Measurements from ENCODE around the gene DGUOK.
"Not testable (repeated sequence)": the region's sequence is repeated elsewhere in the genome, so short reads cannot be mapped to it uniquely, and the experiment has no call there.

Gene DGUOK

GRCh38 chr2:73899801-73900336 lies 26.8 kb upstream of the DGUOK start:
- Histone ChIP-seq H3K36me3 (ENCODE audit: control insufficient read depth in 2 of 2, insufficient read depth in 2 of 2, low read length in 2 of 2) (no peaks in the 10 kb centered on the region), H3K27me3 (ENCODE audit: control insufficient read depth in 2 of 2, insufficient read depth in 2 of 2, low read length in 2 of 2) (peaks cover 0 to 3% of the 10 kb centered on the region in 2 donors), H3K4me3 (ENCODE audit: low read length in 2 of 2) (no peak overlapping the region), H3K4me1 (ENCODE audit: control insufficient read depth in 2 of 2, insufficient read depth in 2 of 2, low read length in 2 of 2) (peaks cover 2 to 4% of the 10 kb centered on the region in 2 donors), H3K9ac (ENCODE audit: low read depth in 1 of 2, low read length in 2 of 2) (no peak overlapping the region), H3K9me3 (ENCODE audit: control insufficient read depth in 2 of 2, low read length in 2 of 2) (no peaks in the 10 kb centered on the region), H3K27ac (ENCODE audit: low read depth in 2 of 2, low read length in 2 of 2) (no peak overlapping the region)

GRCh38 chr2:73901143-73901542 lies 25.5 kb upstream of the DGUOK start:
- Histone ChIP-seq H3K36me3 (ENCODE audit: control insufficient read depth in 2 of 2, insufficient read depth in 2 of 2, low read length in 2 of 2) (no peaks in the 10 kb centered on the region), H3K27ac (ENCODE audit: low read depth in 2 of 2, low read length in 2 of 2) (no peak overlapping the region), H3K9me3 (ENCODE audit: control insufficient read depth in 2 of 2, low read length in 2 of 2) (no peaks in the 10 kb centered on the region), H3K4me3 (ENCODE audit: low read length in 2 of 2) (no peak overlapping the region), H3K4me1 (ENCODE audit: control insufficient read depth in 2 of 2, insufficient read depth in 2 of 2, low read length in 2 of 2) (peaks cover 2 to 4% of the 10 kb centered on the region in 2 donors), H3K27me3 (ENCODE audit: control insufficient read depth in 2 of 2, insufficient read depth in 2 of 2, low read length in 2 of 2) (peaks cover 0 to 3% of the 10 kb centered on the region in 2 donors), H3K9ac (ENCODE audit: low read depth in 1 of 2, low read length in 2 of 2) (no peak overlapping the region)

GRCh38 chr2:73902284-73902683 lies 24.4 kb upstream of the DGUOK start:
- peaks cover 2 to 4% of the 10 kb centered on the region in 2 donors for H3K4me1 ChIP-seq (ENCODE audit: control insufficient read depth in 2 of 2, insufficient read depth in 2 of 2, low read length in 2 of 2)
- H3K9me3 ChIP-seq (ENCODE audit: control insufficient read depth in 2 of 2, low read length in 2 of 2): no peaks in the 10 kb centered on the region
- H3K27ac ChIP-seq (ENCODE audit: low read depth in 2 of 2, low read length in 2 of 2): no peak overlapping the region
- no peak overlapping the region for H3K4me3 ChIP-seq (ENCODE audit: low read length in 2 of 2)
- no peak overlapping the region for H3K9ac ChIP-seq (ENCODE audit: low read depth in 1 of 2, low read length in 2 of 2)
- peaks cover 0 to 3% of the 10 kb centered on the region in 2 donors for H3K27me3 ChIP-seq (ENCODE audit: control insufficient read depth in 2 of 2, insufficient read depth in 2 of 2, low read length in 2 of 2)
- no peaks in the 10 kb centered on the region for H3K36me3 ChIP-seq (ENCODE audit: control insufficient read depth in 2 of 2, insufficient read depth in 2 of 2, low read length in 2 of 2)

- Histone ChIP-seq H3K36me3 (ENCODE audit: control insufficient read depth in 2 of 2, insufficient read depth in 2 of 2, low read length in 2 of 2) (no peaks in the 10 kb centered on the region), H3K9me3 (ENCODE audit: control insufficient read depth in 2 of 2, low read length in 2 of 2) (no peaks in the 10 kb centered on the region), H3K27ac (ENCODE audit: low read depth in 2 of 2, low read length in 2 of 2) (no peak overlapping the region), H3K9ac (ENCODE audit: low read depth in 1 of 2, low read length in 2 of 2) (no peak overlapping the region), H3K4me1 (ENCODE audit: control insufficient read depth in 2 of 2, insufficient read depth in 2 of 2, low read length in 2 of 2) (no peaks in the 10 kb centered on the region), H3K27me3 (ENCODE audit: control insufficient read depth in 2 of 2, insufficient read depth in 2 of 2, low read length in 2 of 2) (peaks cover 0 to 3% of the 10 kb centered on the region in 2 donors), H3K4me3 (ENCODE audit: low read length in 2 of 2) (no peak overlapping the region)
Observed at GRCh38 chr2:73903313-73903712, 23.4 kb upstream of the DGUOK start.

- H3K36me3 ChIP-seq (ENCODE audit: control insufficient read depth in 2 of 2, insufficient read depth in 2 of 2, low read length in 2 of 2); H3K4me1 ChIP-seq (ENCODE audit: control insufficient read depth in 2 of 2, insufficient read depth in 2 of 2, low read length in 2 of 2); H3K4me3 ChIP-seq (ENCODE audit: low read length in 2 of 2); H3K9ac ChIP-seq (ENCODE audit: low read depth in 1 of 2, low read length in 2 of 2); H3K27ac ChIP-seq (ENCODE audit: low read depth in 2 of 2, low read length in 2 of 2); H3K27me3 ChIP-seq (ENCODE audit: control insufficient read depth in 2 of 2, insufficient read depth in 2 of 2, low read length in 2 of 2); H3K9me3 ChIP-seq (ENCODE audit: control insufficient read depth in 2 of 2, low read length in 2 of 2): not testable (repeated sequence)
Observed at GRCh38 chr2:73903949-73904613, 22.6 kb upstream of the DGUOK start.

DNA sequence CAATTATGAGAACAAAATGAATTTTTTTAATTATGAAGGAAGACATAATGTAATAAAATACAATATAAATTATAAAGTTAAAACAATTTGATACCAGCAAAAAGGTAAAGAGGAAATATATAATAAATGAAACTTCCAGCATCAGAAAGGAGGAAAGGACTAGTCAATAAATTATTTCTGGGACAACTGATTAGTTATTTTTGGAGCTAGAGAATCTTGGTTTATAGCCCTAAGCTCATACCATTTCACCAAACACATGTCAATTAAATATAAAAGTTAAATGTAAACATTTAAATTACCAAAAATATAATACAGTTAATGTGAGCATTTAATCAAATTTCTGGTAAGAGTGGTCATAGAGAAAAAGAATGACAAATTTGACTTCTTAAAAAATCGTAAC lies 21.7 kb upstream of the DGUOK start:
- H3K9ac ChIP-seq (ENCODE audit: low read depth in 1 of 2, low read length in 2 of 2): no peak overlapping the region
- no peaks in the 10 kb centered on the region for H3K36me3 ChIP-seq (ENCODE audit: control insufficient read depth in 2 of 2, insufficient read depth in 2 of 2, low read length in 2 of 2)
- no peak overlapping the region for H3K27ac ChIP-seq (ENCODE audit: low read depth in 2 of 2, low read length in 2 of 2)
- H3K27me3 ChIP-seq (ENCODE audit: control insufficient read depth in 2 of 2, insufficient read depth in 2 of 2, low read length in 2 of 2): peaks cover 0 to 3% of the 10 kb centered on the region in 2 donors
- no peaks in the 10 kb centered on the region for H3K9me3 ChIP-seq (ENCODE audit: control insufficient read depth in 2 of 2, low read length in 2 of 2)
- H3K4me1 ChIP-seq (ENCODE audit: control insufficient read depth in 2 of 2, insufficient read depth in 2 of 2, low read length in 2 of 2): no peaks in the 10 kb centered on the region
- no peak overlapping the region for H3K4me3 ChIP-seq (ENCODE audit: low read length in 2 of 2)

DNA sequence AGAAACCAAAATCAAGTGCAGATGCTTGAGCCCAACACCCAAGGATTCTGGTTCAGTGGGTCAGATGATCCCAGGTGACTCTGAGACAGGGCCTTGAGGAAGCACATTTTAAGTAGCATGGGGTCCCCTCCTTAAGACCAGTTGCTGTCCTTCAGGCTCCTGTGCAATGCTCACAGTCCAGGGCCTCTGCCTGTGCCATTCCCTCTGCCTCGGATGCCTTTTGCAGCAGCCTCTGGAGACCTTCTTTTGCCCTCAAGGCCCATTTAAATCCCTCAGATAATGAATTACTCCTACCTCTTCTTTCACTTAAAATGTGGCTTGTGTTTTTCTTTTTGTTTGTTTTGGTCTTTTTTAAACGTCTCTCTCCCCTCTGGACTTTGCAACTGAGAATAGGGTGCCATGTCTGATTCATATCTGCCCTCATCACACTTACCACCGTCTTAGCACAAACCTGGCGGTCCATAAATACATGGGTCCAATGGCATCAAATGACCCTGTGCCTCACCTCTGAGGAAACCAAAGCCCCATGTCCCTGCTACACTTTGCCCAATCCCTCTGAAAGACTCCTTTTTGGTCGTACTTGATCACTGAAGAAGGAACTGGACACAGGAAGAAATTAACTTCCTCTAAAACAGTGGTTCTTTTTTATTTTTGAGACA lies 19.7 kb upstream of the DGUOK start:
- Histone ChIP-seq H3K9me3 (ENCODE audit: control insufficient read depth in 2 of 2, low read length in 2 of 2) (no peaks in the 10 kb centered on the region), H3K4me1 (ENCODE audit: control insufficient read depth in 2 of 2, insufficient read depth in 2 of 2, low read length in 2 of 2) (no peaks in the 10 kb centered on the region), H3K36me3 (ENCODE audit: control insufficient read depth in 2 of 2, insufficient read depth in 2 of 2, low read length in 2 of 2) (no peaks in the 10 kb centered on the region), H3K4me3 (ENCODE audit: low read length in 2 of 2) (no peak overlapping the region), H3K9ac (ENCODE audit: low read depth in 1 of 2, low read length in 2 of 2) (no peak overlapping the region), H3K27ac (ENCODE audit: low read depth in 2 of 2, low read length in 2 of 2) (no peak overlapping the region), H3K27me3 (ENCODE audit: control insufficient read depth in 2 of 2, insufficient read depth in 2 of 2, low read length in 2 of 2) (peaks cover 0 to 2% of the 10 kb centered on the region in 2 donors)

DNA sequence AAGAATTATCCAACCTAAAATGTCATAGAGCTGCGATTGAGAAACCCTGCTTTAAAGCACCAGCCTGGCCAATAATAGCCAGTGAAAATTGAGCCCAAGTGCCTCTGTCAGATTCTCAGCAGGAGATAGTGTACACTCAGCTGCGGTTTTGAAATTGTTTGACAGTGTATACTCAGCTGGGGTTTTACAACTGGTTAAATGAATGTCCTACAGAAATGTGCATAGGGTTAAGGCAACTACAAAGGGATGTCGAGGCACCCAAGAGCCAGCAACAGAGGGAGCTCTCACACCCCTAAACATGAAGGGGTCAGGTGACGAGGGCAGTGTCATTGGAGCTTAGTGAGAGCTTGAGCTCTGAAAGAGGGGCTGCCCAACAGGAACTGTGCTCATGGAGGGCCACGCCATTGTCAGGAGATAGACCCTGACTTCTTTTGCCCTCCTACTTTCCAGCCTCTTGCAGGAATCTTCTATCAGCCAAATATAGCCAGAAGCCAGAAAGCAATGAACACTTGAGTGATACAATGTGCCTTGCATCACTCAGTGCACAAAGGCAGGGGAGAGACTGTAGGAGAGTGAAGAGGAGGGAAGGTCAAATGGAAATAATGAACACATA lies 18.7 kb upstream of the DGUOK start:
- Histone ChIP-seq H3K9ac (ENCODE audit: low read depth in 1 of 2, low read length in 2 of 2) (no peak overlapping the region), H3K9me3 (ENCODE audit: control insufficient read depth in 2 of 2, low read length in 2 of 2) (no peaks in the 10 kb centered on the region), H3K27me3 (ENCODE audit: control insufficient read depth in 2 of 2, insufficient read depth in 2 of 2, low read length in 2 of 2) (no peaks in the 10 kb centered on the region), H3K36me3 (ENCODE audit: control insufficient read depth in 2 of 2, insufficient read depth in 2 of 2, low read length in 2 of 2) (no peaks in the 10 kb centered on the region), H3K4me1 (ENCODE audit: control insufficient read depth in 2 of 2, insufficient read depth in 2 of 2, low read length in 2 of 2) (no peaks in the 10 kb centered on the region), H3K27ac (ENCODE audit: low read depth in 2 of 2, low read length in 2 of 2) (no peak overlapping the region), H3K4me3 (ENCODE audit: low read length in 2 of 2) (no peak overlapping the region)

DNA sequence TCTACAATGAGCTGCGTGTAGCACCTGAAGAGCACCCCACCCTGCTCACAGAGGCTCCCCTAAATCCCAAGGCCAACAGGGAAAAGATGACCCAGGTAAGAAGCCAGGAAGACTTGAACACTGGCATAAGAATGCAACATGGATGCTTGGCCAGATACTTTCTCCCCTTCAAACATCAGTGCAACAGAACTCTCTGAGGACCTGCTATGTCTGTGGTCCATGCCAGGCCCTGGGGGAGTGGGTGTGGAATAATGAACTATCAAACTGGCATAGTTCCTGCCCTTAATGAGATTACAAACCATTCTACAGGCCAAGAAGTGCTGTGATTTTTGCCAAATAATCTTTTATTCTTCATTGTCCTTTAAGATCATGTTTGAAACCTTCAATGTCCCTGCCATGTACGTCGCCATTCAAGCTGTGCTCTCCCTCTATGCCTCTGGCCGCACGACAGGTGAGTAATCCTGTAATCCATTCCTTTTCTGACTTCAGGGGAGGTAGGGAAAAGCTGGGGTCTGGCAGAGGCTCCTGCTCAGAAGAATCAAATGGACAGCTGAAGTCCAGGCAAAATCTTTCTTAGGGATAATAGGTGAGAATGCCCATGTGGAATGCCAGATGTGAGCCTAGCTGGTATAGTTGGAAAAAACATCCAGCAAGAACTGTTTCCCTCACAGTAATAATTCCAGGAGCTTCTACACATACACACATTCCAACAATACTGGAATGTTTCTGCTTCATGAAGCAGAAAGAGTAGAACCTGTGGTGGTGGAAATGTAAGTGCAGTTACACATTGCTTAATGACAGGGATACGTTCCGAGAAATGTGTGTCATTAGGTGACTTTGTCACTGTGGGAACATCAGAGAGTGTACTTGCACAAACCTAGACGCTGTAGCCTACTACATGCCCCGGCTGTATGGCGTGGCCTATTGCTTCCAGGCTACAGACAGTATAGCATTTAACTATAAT lies 17.7 kb upstream of the DGUOK start:
- Histone ChIP-seq H3K9ac (ENCODE audit: low read depth in 1 of 2, low read length in 2 of 2) (no peak overlapping the region), H3K36me3 (ENCODE audit: control insufficient read depth in 2 of 2, insufficient read depth in 2 of 2, low read length in 2 of 2) (no peaks in the 10 kb centered on the region), H3K4me1 (ENCODE audit: control insufficient read depth in 2 of 2, insufficient read depth in 2 of 2, low read length in 2 of 2) (no peaks in the 10 kb centered on the region), H3K4me3 (ENCODE audit: low read length in 2 of 2) (no peak overlapping the region), H3K9me3 (ENCODE audit: control insufficient read depth in 2 of 2, low read length in 2 of 2) (no peaks in the 10 kb centered on the region), H3K27ac (ENCODE audit: low read depth in 2 of 2, low read length in 2 of 2) (no peak overlapping the region), H3K27me3 (ENCODE audit: control insufficient read depth in 2 of 2, insufficient read depth in 2 of 2, low read length in 2 of 2) (no peaks in the 10 kb centered on the region)

Data from mucosa of rectum (tissue), 2 donors.